Sigmoid colon (tissue), 4 donors: ENCODE measurements around the gene HABP2.

Source experiments
- CTCF ChIP-seq, 4 experiments: fragments of 450-650 bp in 3 of 4; fragments of 200-600 bp in 1 of 4; IDR thresholded peaks; one replicate each; pipeline ENCODE4 v1.5.1; 2016 to 2019; ENCODE audit warnings: antibody characterized with exemption in 4 of 4, mild to moderate bottlenecking in 3 of 4, moderate library complexity in 2 of 4
- POLR2A ChIP-seq, 2 donors: fragments of 450-650 bp; IDR thresholded peaks; one replicate each; pipeline ENCODE4 v1.6.1; 2016; ENCODE audit warnings: antibody characterized with exemption in 2 of 2, mild to moderate bottlenecking in 2 of 2, moderate library complexity in 2 of 2
- POLR2AphosphoS5 ChIP-seq, 4 donors: sonication (generic); formaldehyde crosslinking; IDR thresholded peaks; one replicate each; pipeline ENCODE4 v1.6.1; 2017; ENCODE audit warnings: antibody characterized with exemption in 4 of 4

DNA sequence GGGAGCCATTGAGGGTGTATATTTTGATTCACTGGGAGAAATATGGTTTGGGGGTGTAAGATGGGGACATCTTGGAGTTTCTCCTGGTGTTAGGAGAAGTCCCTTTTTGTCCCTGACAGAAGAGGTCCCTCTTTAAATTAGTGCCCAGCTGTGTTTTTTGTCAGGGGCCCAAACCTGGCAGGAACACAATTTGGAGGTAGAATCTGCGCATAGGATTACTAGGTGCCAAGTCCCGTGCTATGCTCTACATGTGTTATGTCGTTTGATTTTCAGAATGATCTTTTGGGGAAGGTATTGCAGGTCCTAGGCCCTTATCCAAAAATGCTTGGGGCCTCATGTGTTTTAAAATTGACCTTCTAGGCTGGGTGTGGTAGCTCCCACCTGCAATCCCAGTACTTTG is 36.8 kb upstream of the HABP2 start:
- no peak for TF ChIP-seq CTCF (IDR thresholded peaks at IDR 0.05)
- TF ChIP-seq POLR2AphosphoS5 (IDR thresholded peaks at IDR 0.05) = no peak
- TF ChIP-seq POLR2A (IDR thresholded peaks at IDR 0.05) = no peak
